NCI-H748 (cell line): ENCODE results near the gene MYO5C.
A peak's percentile ranks its signal among the peaks of the same experiment; 100 is the strongest.
"Not testable (repeated sequence)": the region's sequence is repeated elsewhere in the genome, so short reads cannot be mapped to it uniquely, and the experiment has no call there.

Experiments
- DNase-seq: peaks from one replicate; lab custom pipeline; 2025; ENCODE audit not compliant: unreplicated experiment; lab: John Stamatoyannopoulos, UW

MYO5C gene

DNA sequence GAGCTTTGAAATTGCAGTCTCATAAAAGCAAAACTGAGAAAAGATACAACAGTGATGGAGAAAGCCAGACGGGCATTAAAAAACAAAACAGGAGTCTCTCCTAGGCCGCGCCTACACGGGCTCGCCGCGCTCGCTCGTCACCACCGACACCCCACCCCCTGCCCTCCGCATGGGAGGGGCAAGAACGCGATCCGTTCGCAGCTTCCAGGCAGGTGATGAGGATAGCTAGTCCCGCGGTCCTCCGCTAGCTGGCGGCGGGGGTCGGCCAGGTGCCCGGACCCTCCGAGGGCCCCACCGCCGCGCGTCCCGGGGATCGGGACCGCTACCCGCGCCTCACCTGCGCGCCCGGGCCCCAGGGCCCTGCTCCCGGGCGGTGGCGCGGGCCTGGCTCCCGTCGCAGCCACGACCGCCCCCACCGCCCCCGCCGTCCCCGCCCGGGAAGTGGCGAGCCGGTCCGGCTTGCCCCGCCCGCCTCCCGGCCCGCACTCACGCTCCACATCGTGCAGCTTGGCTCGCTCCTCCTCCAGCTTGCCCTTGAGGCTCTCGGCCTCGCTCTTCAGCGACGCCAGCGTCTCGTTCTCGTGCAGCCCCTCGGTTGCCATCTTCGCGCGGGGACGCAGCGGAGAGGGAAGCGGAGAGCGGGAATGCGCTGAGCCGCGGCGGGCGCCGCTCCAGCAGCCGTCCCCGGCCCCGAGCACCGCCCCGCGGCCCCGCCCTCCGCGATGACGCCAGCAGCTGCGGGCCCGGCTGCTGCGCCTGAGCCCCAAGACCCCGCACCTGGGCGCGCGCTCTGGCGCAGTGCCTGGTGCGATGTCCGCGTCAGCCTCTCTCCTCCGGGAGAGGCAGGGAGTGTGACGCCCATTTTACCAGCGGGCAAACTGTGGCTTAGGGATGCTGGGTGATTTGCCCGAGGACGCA, 116.1 kb downstream of the MYO5C start:
- DNase-seq: peak; percentile 84

- no peak for DNase-seq
Observed at GRCh38 chr15:52178765-52179164, 116.8 kb downstream of the MYO5C start.

- peak; percentile 15 for DNase-seq
Observed at GRCh38 chr15:52172869-52173268, 122.7 kb downstream of the MYO5C start.

DNA sequence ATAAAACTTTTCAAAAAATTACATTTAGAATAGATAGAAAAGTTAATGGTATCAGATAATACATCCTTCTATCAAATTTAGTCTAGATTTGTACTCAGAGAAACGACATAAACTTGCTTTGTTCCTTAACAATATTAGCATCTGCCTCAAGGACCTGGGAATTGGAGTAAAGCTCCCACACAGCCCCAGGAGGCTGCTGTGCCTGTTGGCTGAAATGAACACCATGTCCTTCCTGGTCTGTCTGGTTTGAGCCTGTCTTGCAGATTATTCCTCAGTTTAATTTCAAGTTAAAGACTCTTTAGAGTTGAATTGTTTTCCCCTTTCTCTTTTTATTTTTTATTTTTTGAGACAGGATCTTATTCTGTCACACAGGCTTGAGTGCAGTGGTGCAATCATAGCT, 123.8 kb downstream of the MYO5C start:
- DNase-seq: no peak

- no peak for DNase-seq
Observed at GRCh38 chr15:52171386-52171785, 124.2 kb downstream of the MYO5C start.

GRCh38 chr15:52170199-52170598, 125.4 kb downstream of the MYO5C start:
- not testable (repeated sequence) for DNase-seq

DNA sequence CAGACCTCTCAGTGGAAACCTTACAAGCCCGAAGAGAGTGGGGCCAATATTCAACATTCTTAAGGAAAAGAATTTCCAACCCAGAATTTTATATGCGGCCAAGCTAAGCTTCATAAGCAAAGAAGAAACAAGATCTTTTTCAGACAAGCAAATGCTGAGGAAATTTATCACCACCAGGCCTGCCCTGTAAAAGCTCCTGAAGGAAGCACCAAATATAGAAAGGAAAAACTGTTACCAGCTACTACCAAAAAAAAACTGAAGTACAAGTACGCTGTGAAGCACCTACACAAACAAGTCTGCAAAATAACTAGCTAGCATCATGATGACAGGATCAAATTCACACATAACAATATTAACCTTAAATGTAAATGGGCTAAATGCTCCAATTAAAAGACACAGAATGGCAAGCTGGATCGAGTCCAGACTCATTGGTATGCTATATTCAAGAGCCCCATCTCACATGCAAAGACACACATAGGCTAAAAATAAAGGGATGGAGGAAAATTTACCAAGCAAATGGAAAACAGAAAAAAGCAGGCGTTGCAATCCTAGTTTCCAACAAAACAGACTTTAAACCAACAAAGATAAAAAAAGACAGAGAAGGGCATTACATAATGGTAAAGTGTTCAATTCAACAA, 130.0 kb downstream of the MYO5C start:
- DNase-seq: peak; percentile 26

- DNase-seq: no peak
Observed at GRCh38 chr15:52164631-52165265, 130.9 kb downstream of the MYO5C start.

- no peak for DNase-seq
Observed at GRCh38 chr15:52163321-52164190, 132.0 kb downstream of the MYO5C start.

DNA sequence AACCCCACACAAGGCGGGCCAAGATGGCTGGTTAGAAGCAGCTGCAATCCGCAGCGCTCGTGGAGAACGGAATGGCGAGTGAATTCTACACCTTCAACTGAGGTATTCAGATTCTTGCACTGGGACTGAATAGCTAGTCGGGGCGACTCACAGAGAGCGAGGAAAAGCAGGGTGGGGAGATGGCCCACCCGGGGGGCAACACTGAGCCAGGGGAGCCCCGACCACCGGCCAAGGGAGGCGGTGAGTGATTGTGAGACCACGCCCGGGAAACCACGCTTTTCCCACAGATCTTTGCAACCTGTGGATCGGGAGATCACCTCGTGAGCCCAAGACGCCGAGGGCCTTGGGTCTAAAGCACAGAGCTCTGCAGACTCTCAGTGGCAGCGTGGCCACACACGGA, 132.7 kb downstream of the MYO5C start:
- no peak for DNase-seq

DNA sequence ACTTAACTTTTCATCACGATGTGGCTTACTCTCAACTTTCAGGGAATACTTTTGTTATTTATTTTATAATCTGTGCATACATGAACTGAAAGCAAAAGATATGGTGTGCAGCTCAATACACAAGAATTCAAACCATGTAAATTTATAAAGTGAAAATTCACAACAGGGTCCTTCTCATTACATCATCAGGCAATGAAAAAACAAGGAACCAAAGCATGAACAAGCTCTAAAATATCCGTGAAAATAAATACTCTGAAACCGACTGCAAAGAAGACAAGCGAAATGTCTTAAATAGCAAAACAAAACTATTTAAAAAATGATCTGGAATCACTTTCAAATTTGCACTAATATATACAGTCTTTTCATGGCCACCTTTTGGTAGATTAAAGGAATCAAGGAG, 133.3 kb downstream of the MYO5C start:
- no peak for DNase-seq

- DNase-seq: no peak
Observed at GRCh38 chr15:52161406-52161966, 134.1 kb downstream of the MYO5C start.

GRCh38 chr15:52159645-52160044, 136.0 kb downstream of the MYO5C start:
- DNase-seq: no peak

DNA sequence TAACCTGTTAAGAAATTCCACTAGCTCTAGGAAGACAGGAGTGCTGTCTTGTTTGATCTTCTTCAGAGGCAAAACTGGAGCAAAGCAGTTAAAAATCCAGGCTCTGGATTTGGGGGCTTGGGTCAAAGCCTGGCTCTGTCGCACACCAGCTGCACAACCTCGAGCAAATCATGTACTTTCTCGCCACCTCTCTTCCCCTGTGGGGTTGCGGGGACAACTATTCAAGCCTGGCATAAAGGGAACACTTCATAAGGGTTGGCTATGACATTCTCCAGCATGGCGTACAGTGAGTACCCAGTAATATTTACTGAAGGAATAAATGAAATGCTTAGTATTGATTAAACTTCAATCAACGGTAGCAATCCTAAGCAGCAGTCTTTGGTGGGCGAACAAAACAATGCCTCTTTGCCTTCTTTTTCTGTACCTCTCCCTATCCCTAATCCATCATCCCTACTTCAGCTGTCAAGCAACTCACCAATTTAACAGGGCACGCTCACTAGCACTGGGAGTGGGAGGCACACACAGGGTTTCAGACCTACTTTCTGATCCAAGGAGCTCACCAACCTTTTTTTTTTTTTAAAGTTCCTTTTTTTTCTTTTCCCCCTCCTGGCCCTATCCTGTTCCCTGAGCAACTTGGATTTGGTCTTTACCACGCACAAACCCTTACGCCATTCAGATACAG, 137.4 kb downstream of the MYO5C start:
- DNase-seq: no peak

DNA sequence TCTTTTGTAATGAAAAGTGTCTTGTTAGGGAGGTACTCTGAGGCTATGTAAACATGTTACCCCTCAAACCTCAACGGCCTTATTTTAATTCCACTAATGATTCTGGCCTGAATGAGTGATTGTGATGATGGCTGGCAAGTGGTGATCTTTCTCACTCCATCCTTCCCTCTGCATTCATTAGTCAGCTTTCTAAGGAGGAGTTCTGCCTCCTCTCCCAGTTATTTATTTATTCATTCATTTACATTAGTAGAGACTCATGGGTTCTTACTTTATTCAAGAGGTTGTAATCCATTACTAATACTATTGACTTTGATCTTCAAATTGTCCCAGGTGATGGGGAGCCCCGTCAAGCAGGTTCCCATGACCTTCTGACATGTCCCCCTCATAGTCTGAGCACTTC, 139.7 kb downstream of the MYO5C start:
- no peak for DNase-seq

- DNase-seq: no peak
Observed at GRCh38 chr15:52154896-52155865, 140.4 kb downstream of the MYO5C start.

DNA sequence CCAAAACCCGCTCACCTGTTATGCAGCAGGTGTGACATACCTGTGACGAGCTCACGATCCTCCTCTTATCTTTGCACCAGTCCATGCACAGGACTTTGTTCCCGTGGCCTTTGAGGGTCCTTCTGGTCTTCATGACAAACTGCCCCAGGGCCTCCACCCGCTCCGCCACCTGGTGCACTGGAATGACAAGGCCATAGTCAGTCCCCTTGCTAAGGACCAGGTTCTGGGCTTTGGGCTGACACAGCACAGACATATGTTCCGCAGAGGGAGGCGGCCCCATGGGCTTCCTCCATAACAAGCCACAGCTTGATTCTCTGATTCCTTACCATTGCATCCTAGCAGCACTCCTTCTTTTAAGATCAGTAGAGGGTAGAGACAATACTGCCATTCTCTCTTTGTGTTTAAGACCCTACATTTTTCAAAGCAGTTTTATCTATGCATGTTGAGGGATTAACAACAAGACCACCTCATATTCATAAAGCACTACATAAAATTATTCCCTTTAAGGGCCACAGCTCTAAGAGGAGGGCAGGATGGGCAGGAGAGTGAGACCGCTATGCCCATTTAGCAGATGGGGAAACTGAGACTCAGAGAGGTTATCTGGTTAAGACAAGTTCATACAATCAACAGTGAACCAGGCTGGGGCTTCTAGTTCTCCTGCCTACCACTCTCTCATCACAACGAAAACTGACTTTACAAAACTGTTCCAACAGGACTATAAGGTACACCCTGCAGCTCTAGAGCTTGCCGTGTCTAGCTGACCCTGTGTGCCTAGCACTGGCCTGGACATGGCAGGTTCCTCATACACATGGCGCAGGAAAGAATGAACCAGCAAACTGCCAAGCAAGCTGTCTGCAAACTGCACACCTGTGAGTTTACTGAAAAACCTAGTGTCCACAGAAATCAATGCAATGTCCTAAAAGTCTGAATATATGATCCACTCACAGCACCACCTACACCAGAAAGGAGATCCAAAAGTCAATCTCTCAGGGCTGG, 141.4 kb downstream of the MYO5C start:
- no peak for DNase-seq

DNA sequence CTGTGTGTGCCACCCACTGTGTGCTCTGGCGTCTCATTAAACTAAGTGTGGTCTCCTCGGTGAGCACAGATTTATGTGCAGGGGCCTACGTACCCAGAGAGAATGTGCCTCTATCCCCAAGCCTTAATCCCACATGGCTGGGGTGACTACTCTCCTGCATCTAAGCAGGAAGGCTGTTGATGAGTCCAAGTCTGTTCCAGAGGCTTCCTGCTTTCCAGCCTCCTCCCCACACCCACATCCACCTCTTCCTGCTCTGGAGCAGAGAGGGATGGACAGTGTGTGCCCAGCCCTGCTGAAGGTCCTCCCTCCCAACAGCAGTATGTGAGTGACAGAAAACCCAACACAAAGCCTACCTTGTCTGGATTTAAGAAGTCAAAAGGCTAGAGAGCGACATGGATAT, 144.3 kb downstream of the MYO5C start:
- DNase-seq: no peak
